ENCODE measurements around the gene ZNF581.

- TF ChIP-seq POLR2AphosphoS5 (IDR thresholded peaks at IDR 0.05; ENCODE audit: borderline replicate concordance, low read depth, low read length) = no peak
- no peak for TF ChIP-seq EZH2 (IDR thresholded peaks at IDR 0.05)
- TF ChIP-seq FOXP2 (optimal IDR thresholded peaks at IDR 0.05; ENCODE audit: control extremely low read depth, extremely low read length, insufficient read depth) = no peak
Measured at GRCh38 chr19:55616395-55616875, 27.0 kb upstream of the ZNF581 start.

Measured in SK-N-MC (cell line).